H1 (cell line): Measurements from ENCODE around the gene DEFB112.

Experiments used
- CHD2 ChIP-seq: IDR thresholded peaks from 2 replicates; pipeline ENCODE4 v1.6.1; 2012; ENCODE audit warnings: low read length, improper control_type of control experiment
- GTF2F1 ChIP-seq: IDR thresholded peaks from 2 replicates; pipeline ENCODE4 v1.6.1; 2012; ENCODE audit warnings: low read depth, low read length, improper control_type of control experiment, borderline replicate concordance
- POLR2AphosphoS5 ChIP-seq: IDR thresholded peaks from 2 replicates; pipeline ENCODE4 v1.6.1; 2011; ENCODE audit warnings: low read depth, low read length
- RAD21 ChIP-seq, 2 experiments: IDR thresholded peaks in 1 of 2; conservative IDR thresholded peaks in 1 of 2; 2 replicates each; pipeline ENCODE4 v1.6.1; 2011; ENCODE audit warnings: low read depth in 2 of 2, low read length in 2 of 2, improper control_type of control experiment in 1 of 2, inconsistent platforms in 1 of 2, mild to moderate bottlenecking in 1 of 2, moderate library complexity in 1 of 2
- ZNF274 ChIP-seq: IDR thresholded peaks from 2 replicates; pipeline ENCODE4 v1.7.0; 2012; ENCODE audit warnings: low read length, borderline replicate concordance; ENCODE audit errors: extremely low read depth
- TF ChIP-seq, protein P1 (sequence below), 3 experiments: IDR thresholded peaks; 1 replicate in 2 of 3; 2 replicates in 1 of 3; pipeline versions ENCODE4 v1.5.1 to v1.6.1; 2011; ENCODE audit warnings: low read length in 3 of 3, mild to moderate bottlenecking in 3 of 3, inconsistent platforms in 2 of 3, low read depth in 1 of 3, moderate library complexity in 1 of 3; ENCODE audit not compliant: insufficient read depth in 1 of 3; ENCODE audit errors: control extremely low read depth in 1 of 3

DNA sequence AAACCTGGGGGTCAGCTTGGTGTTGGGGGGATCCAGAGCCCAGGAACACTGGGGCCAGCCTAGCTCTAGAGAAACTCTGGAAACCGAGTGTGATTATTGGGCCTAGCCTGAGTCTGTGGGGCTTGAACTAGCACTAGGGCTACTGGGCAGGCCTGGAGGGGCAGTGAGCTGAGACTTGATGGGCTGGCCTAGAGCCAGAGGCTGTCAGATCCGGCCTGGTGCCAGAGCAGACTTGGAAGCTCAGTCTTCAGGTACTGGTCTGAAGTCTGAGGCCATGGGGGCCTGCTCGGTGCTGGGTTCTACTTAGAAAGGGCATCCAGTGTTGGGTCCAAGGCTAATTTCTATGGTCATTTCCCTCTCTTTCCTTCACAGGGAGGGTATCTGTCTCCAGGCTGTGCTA, 2.7 kb downstream of the DEFB112 start:
- no peak for TF ChIP-seq ZNF274
- TF ChIP-seq, protein P1, sequence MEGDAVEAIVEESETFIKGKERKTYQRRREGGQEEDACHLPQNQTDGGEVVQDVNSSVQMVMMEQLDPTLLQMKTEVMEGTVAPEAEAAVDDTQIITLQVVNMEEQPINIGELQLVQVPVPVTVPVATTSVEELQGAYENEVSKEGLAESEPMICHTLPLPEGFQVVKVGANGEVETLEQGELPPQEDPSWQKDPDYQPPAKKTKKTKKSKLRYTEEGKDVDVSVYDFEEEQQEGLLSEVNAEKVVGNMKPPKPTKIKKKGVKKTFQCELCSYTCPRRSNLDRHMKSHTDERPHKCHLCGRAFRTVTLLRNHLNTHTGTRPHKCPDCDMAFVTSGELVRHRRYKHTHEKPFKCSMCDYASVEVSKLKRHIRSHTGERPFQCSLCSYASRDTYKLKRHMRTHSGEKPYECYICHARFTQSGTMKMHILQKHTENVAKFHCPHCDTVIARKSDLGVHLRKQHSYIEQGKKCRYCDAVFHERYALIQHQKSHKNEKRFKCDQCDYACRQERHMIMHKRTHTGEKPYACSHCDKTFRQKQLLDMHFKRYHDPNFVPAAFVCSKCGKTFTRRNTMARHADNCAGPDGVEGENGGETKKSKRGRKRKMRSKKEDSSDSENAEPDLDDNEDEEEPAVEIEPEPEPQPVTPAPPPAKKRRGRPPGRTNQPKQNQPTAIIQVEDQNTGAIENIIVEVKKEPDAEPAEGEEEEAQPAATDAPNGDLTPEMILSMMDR (IDR thresholded peaks at IDR 0.05; ENCODE audit: control extremely low read depth in 1 of 3, insufficient read depth in 1 of 3, low read depth in 1 of 3, low read length in 3 of 3), result no peak
- no peak for TF ChIP-seq POLR2AphosphoS5
- TF ChIP-seq RAD21 (IDR thresholded peaks at IDR 0.05 in 1 of 2, conservative IDR thresholded peaks at IDR 0.05 in 1 of 2; ENCODE audit: low read depth in 2 of 2, low read length in 2 of 2), result no peak
- TF ChIP-seq GTF2F1, result no peak
- no peak for TF ChIP-seq CHD2
